Suppressor macrophage treated with lipopolysaccharide for 4 hours (primary cell): ENCODE results near the gene SELENOW.

Experiments
- DNase-seq: peaks from one replicate; pipeline ENCODE4 v3.0.0-alpha.2; 2020

The SELENOW gene

GRCh38 chr19:47824396-47824795 is 45.9 kb downstream of the SELENOW start:
- no peak for DNase-seq

GRCh38 chr19:47826800-47827199 is 48.3 kb downstream of the SELENOW start:
- no peak for DNase-seq

GRCh38 chr19:47832723-47833122 is 54.2 kb downstream of the SELENOW start:
- DNase-seq = no peak
